HG02798 (cell line): ENCODE data around the gene PSMD14.

Experiments
- ATAC-seq: cut with Tn5 transposase; IDR thresholded peaks from one replicate; pipeline ENCODE4 v1.9.1; 2021; ENCODE audit warnings: mild to moderate bottlenecking; ENCODE audit not compliant: unreplicated experiment, poor library complexity

PSMD14 gene

GRCh38 chr2:161416708-161417437 lies 108.6 kb downstream of the PSMD14 start:
- no peak for ATAC-seq

- ATAC-seq = no peak
These were observed 109.4 kb downstream of the PSMD14 start for GRCh38 chr2:161417438-161418274.

GRCh38 chr2:161418275-161418714 lies 110.1 kb downstream of the PSMD14 start:
- no peak for ATAC-seq

- ATAC-seq = no peak
These were observed 110.8 kb downstream of the PSMD14 start for GRCh38 chr2:161418715-161419637.

GRCh38 chr2:161419638-161420190 lies 111.5 kb downstream of the PSMD14 start:
- no peak for ATAC-seq

GRCh38 chr2:161420406-161421074 lies 112.3 kb downstream of the PSMD14 start:
- ATAC-seq = no peak

GRCh38 chr2:161421686-161422085 lies 113.5 kb downstream of the PSMD14 start:
- ATAC-seq = no peak

GRCh38 chr2:161422816-161423403 lies 114.7 kb downstream of the PSMD14 start:
- no peak for ATAC-seq

- no peak for ATAC-seq
These were observed 115.5 kb downstream of the PSMD14 start for GRCh38 chr2:161423421-161424393.

GRCh38 chr2:161424394-161424769 lies 116.2 kb downstream of the PSMD14 start:
- no peak for ATAC-seq

GRCh38 chr2:161424891-161425727 lies 116.9 kb downstream of the PSMD14 start:
- no peak for ATAC-seq

GRCh38 chr2:161425728-161426454 lies 117.7 kb downstream of the PSMD14 start:
- no peak for ATAC-seq

- no peak for ATAC-seq
These were observed 118.3 kb downstream of the PSMD14 start for GRCh38 chr2:161426455-161426921.

- no peak for ATAC-seq
These were observed 118.9 kb downstream of the PSMD14 start for GRCh38 chr2:161426922-161427663.

GRCh38 chr2:161427664-161428587 lies 119.7 kb downstream of the PSMD14 start:
- ATAC-seq = no peak
